HCT116 (cell line): ENCODE measurements around the gene ARHGAP42. TPM values are rescaled to one million over a fixed set of nuclear protein-coding genes. Genes with fewer than 3 reads are reported as not detected.

Source experiments
- ATAC-seq: fragments of 200-7000 bp; cut with Tn5 transposase; 2 replicates; pipeline ENCODE4 v1.9.1; 2020; ENCODE audit warnings: mild to moderate bottlenecking, moderate library complexity
- BruUV-seq: library from RNA; stranded (reverse); fragments of 400-500 nt; replicated peaks from 2 replicates; lab custom pipeline; 2021; lab: Mats Ljungman, UMichigan
- CTCF ChIA-PET: fragments of 300-600 bp; sonication (Branson Sonifier 250); formaldehyde crosslinking; loops from one replicate; lab custom pipeline; 2021; ENCODE audit warnings: antibody characterized with exemption; lab: Charles Lee
- POLR2A ChIA-PET: fragments of 300-600, 350-600 bp; sonication (Branson Sonifier 250); formaldehyde crosslinking; loops from one replicate; lab custom pipeline; 2021; ENCODE audit warnings: antibody characterized with exemption; lab: Charles Lee
- RAD21 ChIA-PET, 2 experiments: fragments of 300-600 bp; sonication (Branson Sonifier 250); formaldehyde crosslinking; loops; one replicate each; lab custom pipeline; 2023; ENCODE audit warnings: low total read pairs in 2 of 2; ENCODE audit not compliant: uncharacterized antibody in 2 of 2, unreplicated experiment in 2 of 2, low non-redundant PET in 1 of 2; lab: Charles Lee
- DNase-seq: peaks from one replicate; pipeline ENCODE4 v3.0.0-alpha.2; 2010; ENCODE audit warnings: low read depth, low spot score
- H2AFZ ChIP-seq: fragments of 200-600 bp; shearing (Covaris generic), sonication (generic); 2 replicates; pipeline ENCODE4 v1.6.1; 2017; ENCODE audit warnings: low read depth, mixed run types, mixed read lengths, antibody characterized with exemption, low read length; ENCODE audit not compliant: poor library complexity, severe bottlenecking
- H3K27ac ChIP-seq: 2 replicates; pipeline ENCODE4 v1.5.1; 2012; ENCODE audit warnings: low read depth, low read length
- H3K27me3 ChIP-seq: fragments of 200-600 bp; sonication (generic); 2 replicates; pipeline ENCODE4 v1.6.1; 2016; ENCODE audit warnings: mixed run types, low read length, mixed read lengths; ENCODE audit not compliant: insufficient read depth
- H3K36me3 ChIP-seq, 2 experiments: fragments of 200-500 bp in 1 of 2; fragments of 200-600 bp in 1 of 2; sonication (Bioruptor generic) in 1 of 2; sonication (generic) in 1 of 2; 2 replicates each; pipeline versions ENCODE4 v1.5.1 to v1.6.1; 2014 to 2016; ENCODE audit warnings: low read length in 2 of 2, inconsistent platforms in 1 of 2, mixed read lengths in 1 of 2, mixed run types in 1 of 2; ENCODE audit not compliant: insufficient read depth in 2 of 2, control insufficient read depth in 1 of 2
- H3K4me1 ChIP-seq, 2 experiments: fragments of 200-600 bp in 1 of 2; sonication (generic) in 1 of 2; 2 replicates each; pipeline versions ENCODE4 v1.5.1 to v1.6.1; 2012 to 2017; ENCODE audit warnings: low read length in 2 of 2, inconsistent platforms in 1 of 2, mild to moderate bottlenecking in 1 of 2, mixed read lengths in 1 of 2, mixed run types in 1 of 2, moderate library complexity in 1 of 2; ENCODE audit not compliant: insufficient read depth in 2 of 2, control insufficient read depth in 1 of 2
- H3K4me2 ChIP-seq: fragments of 200-600 bp; sonication (generic); 2 replicates; pipeline ENCODE4 v1.6.1; 2017; ENCODE audit warnings: mixed run types, low read length, mixed read lengths
- H3K4me3 ChIP-seq, 2 experiments: fragments of 200-600 bp in 1 of 2; sonication (generic) in 1 of 2; replicated peaks in 1 of 2; 2 replicates each; pipeline ENCODE4 v1.5.1; 2011 to 2016; ENCODE audit warnings: low read length in 2 of 2, control low read depth in 1 of 2, low read depth in 1 of 2, mild to moderate bottlenecking in 1 of 2, mixed read lengths in 1 of 2, mixed run types in 1 of 2
- H3K79me2 ChIP-seq: fragments of 200-600 bp; sonication (generic); 2 replicates; pipeline ENCODE4 v1.6.1; 2017; ENCODE audit warnings: mild to moderate bottlenecking, mixed run types, low read length, moderate library complexity, mixed read lengths; ENCODE audit not compliant: insufficient read depth
- H3K9ac ChIP-seq: fragments of 200-600 bp; sonication (generic); 2 replicates; pipeline ENCODE4 v1.6.1; 2016; ENCODE audit warnings: low read length, mixed read lengths
- H3K9me2 ChIP-seq: fragments of 200-600 bp; sonication (generic), shearing (Covaris generic); 2 replicates; pipeline ENCODE4 v1.6.1; 2017; ENCODE audit warnings: mixed run types, mild to moderate bottlenecking, moderate library complexity; ENCODE audit not compliant: insufficient read depth
- H3K9me3 ChIP-seq, 2 experiments: fragments of 200-500 bp in 1 of 2; fragments of 200-600 bp in 1 of 2; sonication (Bioruptor generic) in 1 of 2; sonication (generic) in 1 of 2; 2 replicates each; pipeline ENCODE4 v1.6.1; 2014 to 2017; ENCODE audit warnings: low read length in 2 of 2, mixed read lengths in 2 of 2, inconsistent platforms in 1 of 2, low read depth in 1 of 2, mild to moderate bottlenecking in 1 of 2, mixed run types in 1 of 2, moderate library complexity in 1 of 2; ENCODE audit not compliant: control insufficient read depth in 1 of 2, insufficient read depth in 1 of 2
- H4K20me1 ChIP-seq: fragments of 200-600 bp; sonication (generic), shearing (Covaris generic); 2 replicates; pipeline ENCODE4 v1.6.1; 2017; ENCODE audit warnings: mixed run types, mild to moderate bottlenecking, moderate library complexity; ENCODE audit not compliant: insufficient read depth
- CBX3 ChIP-seq: IDR thresholded peaks from 2 replicates; pipeline ENCODE4 v1.6.1; 2012; ENCODE audit warnings: low read depth
- CEBPB ChIP-seq: IDR thresholded peaks from 2 replicates; pipeline ENCODE4 v1.6.1; 2012; ENCODE audit warnings: low read depth
- EGR1 ChIP-seq: IDR thresholded peaks from 2 replicates; pipeline ENCODE4 v1.6.1; 2012; ENCODE audit warnings: low read depth
- ELF1 ChIP-seq: IDR thresholded peaks from 2 replicates; pipeline ENCODE4 v1.6.1; 2012; ENCODE audit warnings: low read depth, borderline replicate concordance
- EZH2 ChIP-seq: fragments of 200-600 bp; sonication (generic); IDR thresholded peaks from 2 replicates; pipeline ENCODE4 v1.6.1; 2017; ENCODE audit warnings: antibody characterized with exemption, mixed run types
- EZH2phosphoT487 ChIP-seq: fragments of 200-600 bp; IDR thresholded peaks from 2 replicates; pipeline ENCODE4 v1.6.1; 2018; ENCODE audit warnings: antibody characterized with exemption, borderline replicate concordance
- FOSL1 ChIP-seq: IDR thresholded peaks from 2 replicates; pipeline ENCODE4 v1.6.1; 2012; ENCODE audit warnings: low read depth
- JUND ChIP-seq: IDR thresholded peaks from 2 replicates; pipeline ENCODE4 v1.6.1; 2012
- POLR2A ChIP-seq: IDR thresholded peaks from 2 replicates; pipeline ENCODE4 v1.7.0; 2011; ENCODE audit warnings: borderline replicate concordance; ENCODE audit not compliant: insufficient read depth, insufficient read length; ENCODE audit errors: extremely low read depth
- POLR2AphosphoS5 ChIP-seq: IDR thresholded peaks from 2 replicates; pipeline ENCODE4 v1.6.1; 2011; ENCODE audit warnings: mild to moderate bottlenecking, low read depth, low read length, moderate library complexity
- RAD21 ChIP-seq: IDR thresholded peaks from 2 replicates; pipeline ENCODE4 v1.6.1; 2012; ENCODE audit warnings: low read depth, mild to moderate bottlenecking
- SIN3A ChIP-seq: IDR thresholded peaks from 2 replicates; pipeline ENCODE4 v1.6.1; 2012; ENCODE audit warnings: low read depth
- SP1 ChIP-seq: IDR thresholded peaks from 2 replicates; pipeline ENCODE4 v1.6.1; 2012; ENCODE audit warnings: low read depth
- SRF ChIP-seq: IDR thresholded peaks from 2 replicates; pipeline ENCODE4 v1.6.1; 2012; ENCODE audit warnings: low read depth
- TCF7L2 ChIP-seq: IDR thresholded peaks from 2 replicates; pipeline ENCODE4 v1.7.0; 2011; ENCODE audit warnings: borderline replicate concordance, inconsistent platforms; ENCODE audit not compliant: insufficient read depth, insufficient read length; ENCODE audit errors: extremely low read depth
- YY1 ChIP-seq: IDR thresholded peaks from 2 replicates; pipeline ENCODE4 v1.6.1; 2011; ENCODE audit warnings: low read length, low read depth, moderate library complexity, mild to moderate bottlenecking; ENCODE audit not compliant: insufficient replicate concordance; ENCODE audit errors: extremely low read depth
- ZFX ChIP-seq: fragments of 450-650 bp; IDR thresholded peaks from 2 replicates; pipeline ENCODE4 v1.6.1; 2017
- ZNF274 ChIP-seq: fragments of 200-500 bp; sonication (Bioruptor generic); IDR thresholded peaks from 2 replicates; pipeline ENCODE4 v1.6.1; 2014; ENCODE audit warnings: mild to moderate bottlenecking, low read depth, low read length, inconsistent platforms
- intact Hi-C: fragments of 100-400 bp; cut with micrococcal nuclease; formaldehyde crosslinking; loops from 2 replicates; pipeline ENCODE4 v1.10.0; 2022
- total RNA-seq: library from RNA; stranded (reverse); gene quantifications from one replicate; pipeline ENCODE4 v1.2.1, GENCODE V29; 2021; ENCODE audit not compliant: unreplicated experiment
- TF ChIP-seq, protein P1 (sequence below): IDR thresholded peaks from 2 replicates; pipeline ENCODE4 v1.6.1; 2012
- TF ChIP-seq, protein P2 (sequence below): IDR thresholded peaks from 2 replicates; pipeline ENCODE4 v1.6.1; 2012
- TF ChIP-seq, protein P3 (sequence below), 3 experiments: fragments of 200-600 bp in 1 of 3; sonication (generic) in 1 of 3; IDR thresholded peaks in 2 of 3; conservative IDR thresholded peaks in 1 of 3; 2 replicates each; pipeline ENCODE4 v1.5.1; 2012 to 2017; ENCODE audit warnings: low read depth in 2 of 3, low read length in 2 of 3, antibody characterized with exemption in 1 of 3, borderline replicate concordance in 1 of 3, control low read depth in 1 of 3, mild to moderate bottlenecking in 1 of 3, mixed read lengths in 1 of 3, mixed run types in 1 of 3, moderate library complexity in 1 of 3; ENCODE audit not compliant: insufficient read depth in 1 of 3
- TF ChIP-seq, protein P4 (sequence below): IDR thresholded peaks from 2 replicates; pipeline ENCODE4 v1.6.1; 2012; ENCODE audit warnings: low read depth

Gene ARHGAP42
- total RNA-seq, 1 experiment from 2014 or later: 12.3 TPM

DNA sequence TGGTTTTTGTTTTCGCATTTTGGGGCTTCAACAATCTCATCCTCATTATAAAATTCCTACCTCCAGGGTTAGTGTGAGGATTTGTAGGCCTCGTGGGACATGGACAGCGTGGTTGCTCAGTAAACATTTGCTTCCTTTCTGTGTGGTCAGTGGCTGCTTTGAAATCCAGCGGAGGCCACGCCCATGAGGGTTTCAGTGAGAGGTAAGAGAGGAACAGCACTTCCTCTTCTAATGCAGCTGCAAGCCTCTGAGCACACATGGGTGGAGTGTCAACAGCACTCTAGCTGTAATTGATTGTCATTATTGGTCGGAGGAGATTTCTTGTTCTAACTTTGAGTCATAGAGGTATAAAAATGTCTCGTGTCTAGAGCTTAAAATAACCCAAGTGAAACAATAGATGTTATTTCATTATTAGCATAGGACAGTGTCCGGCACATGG lies 6.0 kb upstream of the ARHGAP42 start:
- CTCF ChIA-PET: interaction anchor here (0.8 kb wide), 1 partner anchor 147 kb away, joined by 3 read pairs; no protein-coding TSS in a partner anchor
- intact Hi-C loops: no loop called here
- DNase-seq (peak; percentile 80), ATAC-seq (peak; percentile 79)
- Histone ChIP-seq H3K27me3 (no peaks in the 10 kb centered on the region), H4K20me1 (no peaks in the 10 kb centered on the region), H3K9me3 (no peaks in the 10 kb centered on the region), H3K4me1 (peaks cover 12 to 45% of the 10 kb centered on the region in 2 experiments; a peak in 3 of 4 replicates), H3K27ac (no peak overlapping the region; the same call in 1 of the 2 replicates), H3K9me2 (no peaks in the 10 kb centered on the region), H3K9ac (peak overlapping the region; percentile 33), H2AFZ (peak overlapping the region; percentile 92), H3K4me2 (peak overlapping the region; percentile 56), H3K36me3 (no peaks in the 10 kb centered on the region), H3K79me2 (no peaks in the 10 kb centered on the region), H3K4me3 (no peak overlapping the region)
- POLR2A ChIA-PET: interaction anchor here (1.2 kb wide), 1 partner anchor 11 kb away, joined by 3 read pairs; no protein-coding TSS in a partner anchor
- BruUV-seq: no TSS peak
- RAD21 ChIA-PET: interaction anchor here in 1 of 2 experiments (0.7 kb wide), 1 partner anchor 144 kb away, joined by 4 read pairs; no protein-coding TSS in a partner anchor
- TF ChIP-seq RAD21: no peak
- TF ChIP-seq SRF: no peak
- TF ChIP-seq POLR2AphosphoS5: no peak
- TF ChIP-seq, protein P1, sequence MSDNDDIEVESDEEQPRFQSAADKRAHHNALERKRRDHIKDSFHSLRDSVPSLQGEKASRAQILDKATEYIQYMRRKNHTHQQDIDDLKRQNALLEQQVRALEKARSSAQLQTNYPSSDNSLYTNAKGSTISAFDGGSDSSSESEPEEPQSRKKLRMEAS: peak; percentile 93
- no peak for TF ChIP-seq EZH2phosphoT487
- TF ChIP-seq EZH2: no peak
- TF ChIP-seq, protein P2, sequence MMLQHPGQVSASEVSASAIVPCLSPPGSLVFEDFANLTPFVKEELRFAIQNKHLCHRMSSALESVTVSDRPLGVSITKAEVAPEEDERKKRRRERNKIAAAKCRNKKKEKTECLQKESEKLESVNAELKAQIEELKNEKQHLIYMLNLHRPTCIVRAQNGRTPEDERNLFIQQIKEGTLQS: no peak
- peak; percentile 67 for TF ChIP-seq SP1
- TF ChIP-seq CBX3: peak; percentile 93; the same call in 1 of the 2 replicates
- TF ChIP-seq, protein P3, sequence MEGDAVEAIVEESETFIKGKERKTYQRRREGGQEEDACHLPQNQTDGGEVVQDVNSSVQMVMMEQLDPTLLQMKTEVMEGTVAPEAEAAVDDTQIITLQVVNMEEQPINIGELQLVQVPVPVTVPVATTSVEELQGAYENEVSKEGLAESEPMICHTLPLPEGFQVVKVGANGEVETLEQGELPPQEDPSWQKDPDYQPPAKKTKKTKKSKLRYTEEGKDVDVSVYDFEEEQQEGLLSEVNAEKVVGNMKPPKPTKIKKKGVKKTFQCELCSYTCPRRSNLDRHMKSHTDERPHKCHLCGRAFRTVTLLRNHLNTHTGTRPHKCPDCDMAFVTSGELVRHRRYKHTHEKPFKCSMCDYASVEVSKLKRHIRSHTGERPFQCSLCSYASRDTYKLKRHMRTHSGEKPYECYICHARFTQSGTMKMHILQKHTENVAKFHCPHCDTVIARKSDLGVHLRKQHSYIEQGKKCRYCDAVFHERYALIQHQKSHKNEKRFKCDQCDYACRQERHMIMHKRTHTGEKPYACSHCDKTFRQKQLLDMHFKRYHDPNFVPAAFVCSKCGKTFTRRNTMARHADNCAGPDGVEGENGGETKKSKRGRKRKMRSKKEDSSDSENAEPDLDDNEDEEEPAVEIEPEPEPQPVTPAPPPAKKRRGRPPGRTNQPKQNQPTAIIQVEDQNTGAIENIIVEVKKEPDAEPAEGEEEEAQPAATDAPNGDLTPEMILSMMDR (IDR thresholded peaks at IDR 0.05 in 2 of 3, conservative IDR thresholded peaks at IDR 0.05 in 1 of 3; ENCODE audit: borderline replicate concordance in 1 of 3, insufficient read depth in 1 of 3, low read depth in 2 of 3, low read length in 2 of 3): no peak
- TF ChIP-seq ZNF274: no peak
- TF ChIP-seq EGR1: no peak
- TF ChIP-seq ELF1: peak; percentile 23; the same call in 1 of the 2 replicates
- peak; percentile 17; the same call in 1 of the 2 replicates for TF ChIP-seq JUND
- 0 out of 2 replicates have a peak, but pooled peaks have one; percentile 28 for TF ChIP-seq CEBPB
- no peak for TF ChIP-seq YY1
- TF ChIP-seq FOSL1: no peak
- no peak for TF ChIP-seq ZFX
- TF ChIP-seq SIN3A: peak; percentile 55; the same call in 1 of the 2 replicates
- no peak for TF ChIP-seq TCF7L2
- TF ChIP-seq POLR2A: no peak
- TF ChIP-seq, protein P4, sequence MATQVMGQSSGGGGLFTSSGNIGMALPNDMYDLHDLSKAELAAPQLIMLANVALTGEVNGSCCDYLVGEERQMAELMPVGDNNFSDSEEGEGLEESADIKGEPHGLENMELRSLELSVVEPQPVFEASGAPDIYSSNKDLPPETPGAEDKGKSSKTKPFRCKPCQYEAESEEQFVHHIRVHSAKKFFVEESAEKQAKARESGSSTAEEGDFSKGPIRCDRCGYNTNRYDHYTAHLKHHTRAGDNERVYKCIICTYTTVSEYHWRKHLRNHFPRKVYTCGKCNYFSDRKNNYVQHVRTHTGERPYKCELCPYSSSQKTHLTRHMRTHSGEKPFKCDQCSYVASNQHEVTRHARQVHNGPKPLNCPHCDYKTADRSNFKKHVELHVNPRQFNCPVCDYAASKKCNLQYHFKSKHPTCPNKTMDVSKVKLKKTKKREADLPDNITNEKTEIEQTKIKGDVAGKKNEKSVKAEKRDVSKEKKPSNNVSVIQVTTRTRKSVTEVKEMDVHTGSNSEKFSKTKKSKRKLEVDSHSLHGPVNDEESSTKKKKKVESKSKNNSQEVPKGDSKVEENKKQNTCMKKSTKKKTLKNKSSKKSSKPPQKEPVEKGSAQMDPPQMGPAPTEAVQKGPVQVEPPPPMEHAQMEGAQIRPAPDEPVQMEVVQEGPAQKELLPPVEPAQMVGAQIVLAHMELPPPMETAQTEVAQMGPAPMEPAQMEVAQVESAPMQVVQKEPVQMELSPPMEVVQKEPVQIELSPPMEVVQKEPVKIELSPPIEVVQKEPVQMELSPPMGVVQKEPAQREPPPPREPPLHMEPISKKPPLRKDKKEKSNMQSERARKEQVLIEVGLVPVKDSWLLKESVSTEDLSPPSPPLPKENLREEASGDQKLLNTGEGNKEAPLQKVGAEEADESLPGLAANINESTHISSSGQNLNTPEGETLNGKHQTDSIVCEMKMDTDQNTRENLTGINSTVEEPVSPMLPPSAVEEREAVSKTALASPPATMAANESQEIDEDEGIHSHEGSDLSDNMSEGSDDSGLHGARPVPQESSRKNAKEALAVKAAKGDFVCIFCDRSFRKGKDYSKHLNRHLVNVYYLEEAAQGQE: no peak
